CD4-positive, alpha-beta memory T cell (primary cell): ENCODE results near the gene ZNF2. TPM values are rescaled to one million over a fixed set of nuclear protein-coding genes. Genes with fewer than 3 reads are reported as not detected.

ENCODE experiments used
- CTCF ChIA-PET: fragments of 350-600 bp; sonication (Branson Sonifier 250); formaldehyde crosslinking; loops from one replicate; lab custom pipeline; 2021; ENCODE audit warnings: inconsistent platforms; ENCODE audit not compliant: partially characterized antibody; lab: Charles Lee
- POLR2A ChIA-PET: fragments of 350-600 bp; sonication (Branson Sonifier 250); formaldehyde crosslinking; loops from one replicate; lab custom pipeline; 2021; ENCODE audit not compliant: partially characterized antibody; lab: Charles Lee
- DNase-seq, 5 donors: peaks; one replicate each; pipeline versions ENCODE4 v3.0.0 to v3.0.0-alpha.2; 2020 to 2022; ENCODE audit warnings: mixed read lengths in 1 of 5
- H3K27ac ChIP-seq: one replicate; pipeline ENCODE4 v1.7.0; 2013; ENCODE audit warnings: low read depth, low read length
- H3K27me3 ChIP-seq: 2 replicates; pipeline ENCODE4 v1.7.0; 2013; ENCODE audit warnings: mild to moderate bottlenecking, low read length, moderate library complexity; ENCODE audit not compliant: insufficient read depth
- H3K36me3 ChIP-seq: 2 replicates; pipeline ENCODE4 v1.7.0; 2013; ENCODE audit warnings: mild to moderate bottlenecking, low read length, moderate library complexity; ENCODE audit not compliant: insufficient read depth
- H3K4me1 ChIP-seq: 2 replicates; pipeline ENCODE4 v1.7.0; 2013; ENCODE audit warnings: mild to moderate bottlenecking, low read length, moderate library complexity; ENCODE audit not compliant: insufficient read depth
- H3K4me3 ChIP-seq, 2 donors: one replicate each; pipeline ENCODE4 v1.7.0; 2013; ENCODE audit warnings: low read length in 2 of 2, mild to moderate bottlenecking in 1 of 2
- H3K9me3 ChIP-seq, 2 donors: one replicate each; pipeline ENCODE4 v1.7.0; 2013; ENCODE audit warnings: low read length in 2 of 2, control low read depth in 1 of 2; ENCODE audit not compliant: control insufficient read depth in 1 of 2
- H3K27ac Mint-ChIP-seq, 7 donors: one replicate each; pipeline ENCODE4 v1.8.0; 2020 to 2021; ENCODE audit warnings: mixed read lengths in 7 of 7, mild to moderate bottlenecking in 6 of 7, inconsistent platforms in 3 of 7, moderate library complexity in 3 of 7
- H3K27me3 Mint-ChIP-seq, 2 donors: one replicate each; pipeline ENCODE4 v1.8.0; 2020 to 2021; ENCODE audit warnings: mixed read lengths in 2 of 2
- H3K36me3 Mint-ChIP-seq, 2 donors: one replicate each; pipeline ENCODE4 v1.8.0; 2020 to 2021; ENCODE audit warnings: mixed read lengths in 2 of 2, inconsistent platforms in 1 of 2, mild to moderate bottlenecking in 1 of 2
- H3K4me1 Mint-ChIP-seq, 4 donors: one replicate each; pipeline ENCODE4 v1.8.0; 2020 to 2021; ENCODE audit warnings: mixed read lengths in 4 of 4, mild to moderate bottlenecking in 1 of 4
- H3K4me3 Mint-ChIP-seq, 8 donors: one replicate each; pipeline ENCODE4 v1.8.0; 2020 to 2021; ENCODE audit warnings: mixed read lengths in 8 of 8, mild to moderate bottlenecking in 7 of 8, moderate library complexity in 6 of 8, inconsistent platforms in 3 of 8
- H3K9me3 Mint-ChIP-seq, 8 donors: one replicate each; pipeline ENCODE4 v1.8.0; 2020 to 2021; ENCODE audit warnings: mixed read lengths in 8 of 8, mild to moderate bottlenecking in 5 of 8, inconsistent platforms in 3 of 8, moderate library complexity in 1 of 8
- intact Hi-C: fragments of 100-400 bp; cut with micrococcal nuclease; formaldehyde crosslinking; loops from one replicate; pipeline ENCODE4 v1.15.1; 2023
- polyA plus RNA-seq, 2 donors: library from polyadenylated mRNA; unstranded; fragments of 300-500 nt; fragmentation: Illumina TruSeq; gene quantifications; one replicate each; pipeline ENCODE4 v1.2.3, GENCODE V29; 2021
- total RNA-seq, 2 experiments: library from RNA; stranded (reverse); gene quantifications; one replicate each; pipeline ENCODE4 v1.2.3, GENCODE V29; 2021

ZNF2 gene
- 10 to 100 TPM in 1 of 2 experiments, 1 to 10 TPM in 1; 8.3 to 10.1 TPM for total RNA-seq
- polyA plus RNA-seq = 1 to 10 TPM; 2.1 to 4.3 TPM

GRCh38 chr2:95165371-95166064 is at the start of gene ZNF2:
TSS of gene ZNF2 (plus strand) at chr2:95165809. CDS start at chr2:95176227, 10,418 bp downstream.
- Mint-ChIP-seq H3K27ac (peak within 1 kb of the TSS; percentile 94 to 99 (median 98)), H3K4me1 (peaks cover 24 to 40% (median 34%) of the 10 kb centered on the region in 4 donors), H3K9me3 (peaks cover 0 to 7% (median 0%) of the 10 kb centered on the region in 8 donors), H3K36me3 (peaks cover 9 to 11% of the 10 kb centered on the region in 2 donors), H3K27me3 (no peaks in the 10 kb centered on the region), H3K4me3 (peak within 1 kb of the TSS; percentile 95 to 100 (median 100))
- H3K9me3 ChIP-seq = no peaks in the 10 kb centered on the region
- intact Hi-C loops = loop anchor here (1.0 kb wide), 4 partner anchors 42 to 237 kb away; partner anchors contain the start of genes FAHD2A and ZNF892
- POLR2A ChIA-PET = interaction anchor here (0.6 to 2.8 kb wide), 13 partner anchors 9 to 237 kb away, joined by 3 to 36 read pairs (median 4); partner anchors contain the start of genes FAHD2A, MAL and MRPS5
- CTCF ChIA-PET = interaction anchor here (0.8 to 2.4 kb wide), 11 partner anchors 9 to 143 kb away, joined by 3 to 18 read pairs (median 4); partner anchors contain the start of genes MAL and MRPS5
- DNase-seq = peak; percentile 95 to 98 (median 96)
- peaks cover 21% of the 10 kb centered on the region for H3K4me1 ChIP-seq
- no peaks in the 10 kb centered on the region for H3K36me3 ChIP-seq
- H3K27me3 ChIP-seq = no peaks in the 10 kb centered on the region
- H3K4me3 ChIP-seq = peak within 1 kb of the TSS; percentile 88 to 97
- peak within 1 kb of the TSS; percentile 89 for H3K27ac ChIP-seq

GRCh38 chr2:95121093-95121406 is 44.6 kb upstream of the ZNF2 start:
- ChIA-PET CTCF (interaction anchor here (1.0 to 12.1 kb wide), 7 partner anchors 16 to 135 kb away, joined by 3 to 279 read pairs (median 15); partner anchors contain the start of genes MAL, ZNF2 and ZNF514), POLR2A (interaction anchor here (0.8 to 4.8 kb wide), 12 partner anchors 34 to 96 kb away, joined by 3 to 78 read pairs (median 7); partner anchors contain the start of genes MAL, ZNF2 and ZNF514)
- peaks cover 36% of the 10 kb centered on the region for H3K4me1 ChIP-seq
- H3K27ac Mint-ChIP-seq = peak overlapping the region; percentile 70 to 97 (median 95)
- peak overlapping the region; percentile 94 to 99 (median 96) for H3K4me3 Mint-ChIP-seq
- peak overlapping the region; percentile 79 for H3K27ac ChIP-seq
- H3K9me3 ChIP-seq = no peaks in the 10 kb centered on the region
- H3K27me3 Mint-ChIP-seq = no peaks in the 10 kb centered on the region
- no peaks in the 10 kb centered on the region for H3K27me3 ChIP-seq
- H3K36me3 Mint-ChIP-seq = peaks cover 6 to 25% of the 10 kb centered on the region in 2 donors
- H3K36me3 ChIP-seq = no peaks in the 10 kb centered on the region
- DNase-seq = no peak
- H3K4me3 ChIP-seq = peak overlapping the region; percentile 74 to 76
- peaks cover 0 to 2% (median 0%) of the 10 kb centered on the region in 8 donors for H3K9me3 Mint-ChIP-seq
- intact Hi-C loops = no loop called here
- H3K4me1 Mint-ChIP-seq = peaks cover 36 to 55% (median 42%) of the 10 kb centered on the region in 4 donors

GRCh38 chr2:95121407-95122196 is 44.0 kb upstream of the ZNF2 start, which contains the start of gene MRPS5:
TSS of gene MRPS5 (minus strand) at chr2:95121808. CDS start at chr2:95121791, 17 bp downstream.
- no peaks in the 10 kb centered on the region for H3K27me3 ChIP-seq

GRCh38 chr2:95122197-95122551 is 43.4 kb upstream of the ZNF2 start:
- no peaks in the 10 kb centered on the region for H3K27me3 ChIP-seq
- no peaks in the 10 kb centered on the region for H3K9me3 ChIP-seq
- H3K36me3 ChIP-seq = no peaks in the 10 kb centered on the region
- Mint-ChIP-seq H3K27me3 (peaks cover 0 to 2% of the 10 kb centered on the region in 2 donors), H3K27ac (peak overlapping the region; percentile 51 to 94 (median 89)), H3K9me3 (peaks cover 0 to 2% (median 0%) of the 10 kb centered on the region in 8 donors), H3K4me1 (peaks cover 35 to 53% (median 41%) of the 10 kb centered on the region in 4 donors), H3K4me3 (peak overlapping the region; percentile 91 to 99 (median 96)), H3K36me3 (peaks cover 5 to 24% of the 10 kb centered on the region in 2 donors)
- intact Hi-C loops = loop anchor here (1.0 kb wide), 3 partner anchors 37 to 85 kb away; partner anchors contain the start of genes ZNF2, ZNF514 and ZNF892
- DNase-seq = no peak
- H3K4me1 ChIP-seq = peaks cover 36% of the 10 kb centered on the region
- peak overlapping the region; percentile 24 to 76 for H3K4me3 ChIP-seq
- POLR2A ChIA-PET = interaction anchor here (0.8 to 4.8 kb wide), 9 partner anchors 33 to 281 kb away, joined by 3 to 78 read pairs (median 9); partner anchors contain the start of genes FAHD2A, MAL, ZNF2 and ZNF514
- CTCF ChIA-PET = interaction anchor here (1.5 to 12.1 kb wide), 5 partner anchors 35 to 100 kb away, joined by 4 to 279 read pairs (median 18); partner anchors contain the start of genes MAL, ZNF2 and ZNF514
- H3K27ac ChIP-seq = peak overlapping the region; percentile 79

More at GRCh38 chr2:95121407-95122196, 44.0 kb upstream of the ZNF2 start, which contains the start of gene MRPS5:
- ChIA-PET POLR2A (interaction anchor here (0.8 to 4.8 kb wide), 12 partner anchors 33 to 281 kb away, joined by 3 to 78 read pairs (median 7); partner anchors contain the start of genes FAHD2A, MAL, ZNF2 and ZNF514), CTCF (interaction anchor here (1.0 to 12.1 kb wide), 7 partner anchors 15 to 135 kb away, joined by 3 to 279 read pairs (median 15); partner anchors contain the start of genes MAL, ZNF2 and ZNF514)
- Mint-ChIP-seq H3K27ac (peak within 1 kb of the TSS; percentile 89 to 97 (median 95)), H3K27me3 (peaks cover 0 to 2% of the 10 kb centered on the region in 2 donors), H3K4me1 (peaks cover 36 to 55% (median 42%) of the 10 kb centered on the region in 4 donors), H3K9me3 (peaks cover 0 to 2% (median 0%) of the 10 kb centered on the region in 8 donors), H3K36me3 (peaks cover 6 to 25% of the 10 kb centered on the region in 2 donors), H3K4me3 (peak within 1 kb of the TSS; percentile 94 to 99 (median 96))
- Histone ChIP-seq H3K36me3 (no peaks in the 10 kb centered on the region), H3K4me1 (peaks cover 36% of the 10 kb centered on the region), H3K27ac (peak within 1 kb of the TSS; percentile 79), H3K9me3 (no peaks in the 10 kb centered on the region), H3K4me3 (peak within 1 kb of the TSS; percentile 74 to 76)
- intact Hi-C loops = loop anchor here (1.0 kb wide), 3 partner anchors 38 to 86 kb away; partner anchors contain the start of genes ZNF2, ZNF514 and ZNF892
- peak; percentile 77 to 86 (median 78) for DNase-seq

GRCh38 chr2:95138702-95139101 is 26.9 kb upstream of the ZNF2 start:
- Mint-ChIP-seq H3K9me3 (peaks cover 3 to 83% (median 71%) of the 10 kb centered on the region in 8 donors), H3K36me3 (peaks cover 16 to 28% of the 10 kb centered on the region in 2 donors), H3K4me1 (no peaks in the 10 kb centered on the region), H3K27me3 (no peaks in the 10 kb centered on the region), H3K27ac (peak overlapping the region in 1 of 7 donors; percentile 41), H3K4me3 (no peak overlapping the region)
- H3K9me3 ChIP-seq = peaks cover 5 to 35% of the 10 kb centered on the region in 2 donors
- H3K4me3 ChIP-seq = no peak overlapping the region
- no peak overlapping the region for H3K27ac ChIP-seq
- no peak for DNase-seq
- ChIA-PET POLR2A (interaction anchor here (0.7 kb wide), 1 partner anchor 105 kb away, joined by 3 read pairs; no protein-coding TSS in a partner anchor), CTCF (no interaction called here)
- H3K27me3 ChIP-seq = no peaks in the 10 kb centered on the region
- H3K4me1 ChIP-seq = no peaks in the 10 kb centered on the region
- intact Hi-C loops = no loop called here
- no peaks in the 10 kb centered on the region for H3K36me3 ChIP-seq

- Mint-ChIP-seq H3K9me3 (peaks cover 2 to 95% (median 91%) of the 10 kb centered on the region in 8 donors), H3K4me1 (no peaks in the 10 kb centered on the region), H3K4me3 (no peak overlapping the region), H3K27me3 (no peaks in the 10 kb centered on the region), H3K36me3 (peaks cover 42 to 50% of the 10 kb centered on the region in 2 donors), H3K27ac (no peak overlapping the region)
- POLR2A ChIA-PET = no interaction called here
- H3K27me3 ChIP-seq = no peaks in the 10 kb centered on the region
- no peak for DNase-seq
- H3K36me3 ChIP-seq = no peaks in the 10 kb centered on the region
- H3K4me3 ChIP-seq = no peak overlapping the region
- H3K4me1 ChIP-seq = no peaks in the 10 kb centered on the region
- CTCF ChIA-PET = no interaction called here
- no peak overlapping the region for H3K27ac ChIP-seq
- intact Hi-C loops = no loop called here
- H3K9me3 ChIP-seq = peaks cover 9 to 53% of the 10 kb centered on the region in 2 donors
Observed at GRCh38 chr2:95143838-95144237, 21.8 kb upstream of the ZNF2 start.
